HTERT RPE-1 (cell line): ENCODE measurements around the gene LGALS9.

Source experiments
- in situ Hi-C: fragments of 300-500 bp; cut with MboI; formaldehyde crosslinking; loops from 4 replicates; pipeline ENCODE4 v1.14.3; 2020; ENCODE audit warnings: low sequenced_read_pairs

Gene LGALS9

GRCh38 chr17:27602721-27603420, 28.1 kb upstream of the LGALS9 start:
- in situ Hi-C loops = no loop called here

GRCh38 chr17:27603421-27603770, 27.6 kb upstream of the LGALS9 start:
- in situ Hi-C loops = no loop called here

GRCh38 chr17:27603880-27604794, 26.9 kb upstream of the LGALS9 start:
- in situ Hi-C loops = no loop called here

- in situ Hi-C loops = no loop called here
These were observed 25.6 kb upstream of the LGALS9 start for GRCh38 chr17:27605409-27605808.

GRCh38 chr17:27607521-27608091, 23.4 kb upstream of the LGALS9 start:
- in situ Hi-C loops = no loop called here

GRCh38 chr17:27608328-27609230, 22.4 kb upstream of the LGALS9 start:
- in situ Hi-C loops = no loop called here

GRCh38 chr17:27609611-27610303, 21.2 kb upstream of the LGALS9 start:
- in situ Hi-C loops = no loop called here

GRCh38 chr17:27610304-27610677, 20.7 kb upstream of the LGALS9 start:
- in situ Hi-C loops = no loop called here

GRCh38 chr17:27612160-27612770, 18.7 kb upstream of the LGALS9 start:
- in situ Hi-C loops = no loop called here

GRCh38 chr17:27613433-27613832, 17.6 kb upstream of the LGALS9 start:
- in situ Hi-C loops = no loop called here

GRCh38 chr17:27615121-27615520, 15.9 kb upstream of the LGALS9 start:
- in situ Hi-C loops = no loop called here

GRCh38 chr17:27616414-27616813, 14.6 kb upstream of the LGALS9 start:
- in situ Hi-C loops = no loop called here

- in situ Hi-C loops = no loop called here
These were observed 12.6 kb upstream of the LGALS9 start for GRCh38 chr17:27618417-27618816.

GRCh38 chr17:27620721-27621120, 10.3 kb upstream of the LGALS9 start:
- in situ Hi-C loops = no loop called here

- in situ Hi-C loops = no loop called here
These were observed 9.5 kb upstream of the LGALS9 start for GRCh38 chr17:27621536-27621935.

- in situ Hi-C loops = no loop called here
These were observed 8.9 kb upstream of the LGALS9 start for GRCh38 chr17:27621942-27622559.

GRCh38 chr17:27622986-27623385, 8.0 kb upstream of the LGALS9 start:
- in situ Hi-C loops = no loop called here

- in situ Hi-C loops = no loop called here
These were observed 7.4 kb upstream of the LGALS9 start for GRCh38 chr17:27623614-27624013.

- in situ Hi-C loops = no loop called here
These were observed 6.4 kb upstream of the LGALS9 start for GRCh38 chr17:27624539-27624938.
